ENCODE results near the gene CGB3. TPM values are rescaled to one million over a fixed set of nuclear protein-coding genes. Genes with fewer than 3 reads are reported as not detected.

Gene CGB3
- total and polyA plus RNA-seq, 2 donors, result not detected

DNA sequence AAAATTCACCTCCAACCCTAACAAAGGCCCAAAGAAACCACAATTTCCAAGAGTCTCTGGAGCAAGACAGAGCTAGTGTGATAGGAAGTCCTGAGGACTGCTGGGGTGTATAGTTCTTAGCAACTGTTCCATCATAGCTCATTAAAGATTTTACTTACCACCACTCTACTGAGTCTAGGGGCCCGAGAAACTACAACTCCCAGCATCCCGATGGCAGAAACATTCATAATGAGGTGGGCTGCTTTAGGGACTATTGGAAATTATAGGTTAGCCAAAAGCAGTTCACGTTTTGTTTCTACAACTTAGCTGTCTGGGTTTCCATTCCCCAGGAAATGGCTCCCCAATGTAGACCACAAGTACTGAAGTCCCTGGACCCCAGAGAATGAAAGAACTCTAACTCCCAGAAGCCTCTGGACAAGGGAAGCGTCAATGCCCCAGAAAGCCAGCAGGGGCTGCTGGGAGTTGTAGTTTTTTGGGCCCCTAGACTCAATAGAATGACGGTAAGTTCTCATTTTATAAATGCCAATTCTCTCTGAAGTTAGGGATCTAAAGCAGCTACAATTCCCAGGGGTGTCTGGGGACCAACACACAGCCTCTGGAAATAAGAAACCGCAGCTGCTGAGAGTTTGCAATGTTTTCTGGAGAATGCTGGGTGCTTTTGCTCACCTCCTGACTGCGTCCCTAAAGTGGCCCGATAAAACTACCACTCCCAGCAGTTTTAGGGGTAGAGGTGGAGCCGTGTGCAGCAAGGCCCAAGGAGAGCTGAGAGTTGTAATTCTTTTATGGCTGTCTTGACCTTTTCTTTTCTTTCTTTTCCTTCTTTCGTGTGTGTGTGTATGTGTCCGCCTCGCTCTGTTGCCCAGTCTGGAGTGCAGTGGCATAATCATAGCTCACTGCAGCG lies 47.9 kb downstream of the CGB3 start:
- 88% methylated on average over 13 of the region's 13 CpGs for WGBS
- H3K36me3 ChIP-seq (ENCODE audit: insufficient read depth), result peaks cover 5% of the 10 kb centered on the region
- H3K27ac ChIP-seq (ENCODE audit: low read depth), result no peak overlapping the region

More for the DNA sequence above, 47.9 kb downstream of the CGB3 start:
- DNase-seq (ENCODE audit: extremely low spot score), result no peak
- no peak overlapping the region for H3K4me3 ChIP-seq (ENCODE audit: low read depth, low read length)
- H3K4me1 ChIP-seq (ENCODE audit: insufficient read depth), result no peaks in the 10 kb centered on the region

Small RNAs within 50 kb of the gene (small RNA-seq; reads per million reads assigned to genes)
- gene MIR6798, result not detected

Other genes starting within 250 kb of the CGB3 start
- 34.4 TPM for gene BCAT2, start 213.3 kb downstream of the CGB3 start, total RNA-seq
- gene BCAT2, start 213.3 kb downstream of the CGB3 start, polyA plus RNA-seq, result 79.2 TPM
- gene HSD17B14, start 187.8 kb downstream of the CGB3 start, total RNA-seq, result 3.4 TPM
- 18.6 TPM for gene HSD17B14, start 187.8 kb downstream of the CGB3 start, polyA plus RNA-seq
- 11.5 TPM for gene PLEKHA4, start 155.7 kb downstream of the CGB3 start, total RNA-seq
- 56.4 TPM for gene PLEKHA4, start 155.7 kb downstream of the CGB3 start, polyA plus RNA-seq
- gene PPP1R15A, start 151.9 kb downstream of the CGB3 start, total RNA-seq, result 21.8 TPM
- gene PPP1R15A, start 151.9 kb downstream of the CGB3 start, polyA plus RNA-seq, result 122 TPM
- gene TULP2, start 125.6 kb downstream of the CGB3 start, total RNA-seq, result not detected
- gene TULP2, start 125.6 kb downstream of the CGB3 start, polyA plus RNA-seq, result 0.57 TPM
- gene NUCB1, start 124.0 kb downstream of the CGB3 start, total RNA-seq, result 107 TPM
- 478 TPM for gene NUCB1, start 124.0 kb downstream of the CGB3 start, polyA plus RNA-seq
- gene DHDH, start 90.6 kb downstream of the CGB3 start, total RNA-seq, result 0.37 TPM
- 0.75 TPM for gene DHDH, start 90.6 kb downstream of the CGB3 start, polyA plus RNA-seq
- gene BAX, start 69.5 kb downstream of the CGB3 start, total RNA-seq, result 13.1 TPM
- 73.0 TPM for gene BAX, start 69.5 kb downstream of the CGB3 start, polyA plus RNA-seq
- gene FTL, start 59.0 kb downstream of the CGB3 start, total RNA-seq, result 1,234 TPM
- gene FTL, start 59.0 kb downstream of the CGB3 start, polyA plus RNA-seq, result 4,798 TPM
- gene GYS1, start 31.0 kb downstream of the CGB3 start, total RNA-seq, result 33.3 TPM
- 39.5 TPM for gene GYS1, start 31.0 kb downstream of the CGB3 start, polyA plus RNA-seq
- gene RUVBL2, start 30.4 kb downstream of the CGB3 start, total RNA-seq, result 61.3 TPM
- 83.4 TPM for gene RUVBL2, start 30.4 kb downstream of the CGB3 start, polyA plus RNA-seq
- not detected for gene LHB, start 7.2 kb downstream of the CGB3 start, total RNA-seq
- not detected for gene LHB, start 7.2 kb downstream of the CGB3 start, polyA plus RNA-seq
- gene CGB2, start 7.6 kb upstream of the CGB3 start, total RNA-seq, result not detected
- gene CGB2, start 7.6 kb upstream of the CGB3 start, polyA plus RNA-seq, result not detected
- not detected for gene CGB1, start 12.6 kb upstream of the CGB3 start, total RNA-seq
- not detected for gene CGB1, start 12.6 kb upstream of the CGB3 start, polyA plus RNA-seq
- not detected for gene CGB5, start 19.5 kb upstream of the CGB3 start, total RNA-seq
- not detected for gene CGB5, start 19.5 kb upstream of the CGB3 start, polyA plus RNA-seq
- gene CGB8, start 24.8 kb upstream of the CGB3 start, total RNA-seq, result not detected
- gene CGB8, start 24.8 kb upstream of the CGB3 start, polyA plus RNA-seq, result not detected
- gene CGB7, start 33.4 kb upstream of the CGB3 start, total RNA-seq, result not detected
- 0.37 TPM for gene CGB7, start 33.4 kb upstream of the CGB3 start, polyA plus RNA-seq
- 2.5 TPM for gene NTF4, start 40.5 kb upstream of the CGB3 start, total RNA-seq
- 4.1 TPM for gene NTF4, start 40.5 kb upstream of the CGB3 start, polyA plus RNA-seq
- gene KCNA7, start 48.4 kb upstream of the CGB3 start, total RNA-seq, result not detected
- not detected for gene KCNA7, start 48.4 kb upstream of the CGB3 start, polyA plus RNA-seq
- 166 TPM for gene SNRNP70, start 61.1 kb upstream of the CGB3 start, total RNA-seq
- gene SNRNP70, start 61.1 kb upstream of the CGB3 start, polyA plus RNA-seq, result 191 TPM
- 4.7 TPM for gene LIN7B, start 90.0 kb upstream of the CGB3 start, total RNA-seq
- gene LIN7B, start 90.0 kb upstream of the CGB3 start, polyA plus RNA-seq, result 18.5 TPM
- gene C19orf73, start 94.8 kb upstream of the CGB3 start, total RNA-seq, result not detected
- 1.6 TPM for gene C19orf73, start 94.8 kb upstream of the CGB3 start, polyA plus RNA-seq
- 5.2 TPM for gene PPFIA3, start 95.2 kb upstream of the CGB3 start, total RNA-seq
- 12.2 TPM for gene PPFIA3, start 95.2 kb upstream of the CGB3 start, polyA plus RNA-seq
- 5.2 TPM for gene HRC, start 131.1 kb upstream of the CGB3 start, total RNA-seq
- 3.8 TPM for gene HRC, start 131.1 kb upstream of the CGB3 start, polyA plus RNA-seq
- gene TRPM4, start 133.5 kb upstream of the CGB3 start, total RNA-seq, result 18.0 TPM
- gene TRPM4, start 133.5 kb upstream of the CGB3 start, polyA plus RNA-seq, result 18.8 TPM

All from urinary bladder (tissue), 4 donors.